Neural progenitor cell (in vitro differentiated cells): ENCODE results near the gene JAG2. TPM values are rescaled to one million over a fixed set of nuclear protein-coding genes. Genes with fewer than 3 reads are reported as not detected.

Source experiments
- DNase-seq: peaks from one replicate; pipeline ENCODE4 v3.0.0-alpha.2; 2016; ENCODE audit warnings: low spot score
- H2AFZ ChIP-seq: fragments of 200-600 bp; sonication (generic); replicated peaks from 2 replicates; pipeline ENCODE4 v1.6.1; 2016; ENCODE audit warnings: antibody characterized with exemption
- H3F3A ChIP-seq: fragments of 200-600 bp; sonication (generic); 2 replicates; pipeline ENCODE4 v1.6.1; 2016; ENCODE audit warnings: antibody characterized with exemption, low read depth
- H3K27ac ChIP-seq: fragments of 200-600 bp; sonication (generic); 2 replicates; pipeline ENCODE4 v1.5.1; 2016; ENCODE audit warnings: mild to moderate bottlenecking
- H3K27me3 ChIP-seq: fragments of 200-600 bp; sonication (generic); 2 replicates; pipeline ENCODE4 v1.6.1; 2016; ENCODE audit warnings: mild to moderate bottlenecking, moderate library complexity
- H3K36me3 ChIP-seq: fragments of 200-600 bp; sonication (generic); 2 replicates; pipeline ENCODE4 v1.5.1; 2016
- H3K4me1 ChIP-seq: fragments of 200-600 bp; sonication (generic); 2 replicates; pipeline ENCODE4 v1.6.1; 2016; ENCODE audit warnings: mixed run types
- H3K4me2 ChIP-seq: fragments of 200-600 bp; sonication (generic); 2 replicates; pipeline ENCODE4 v1.6.1; 2016
- H3K4me3 ChIP-seq: fragments of 200-600 bp; sonication (generic); 2 replicates; pipeline ENCODE4 v1.5.1; 2016
- H3K79me2 ChIP-seq: fragments of 200-600 bp; sonication (generic); 2 replicates; pipeline ENCODE4 v1.6.1; 2016; ENCODE audit warnings: low read depth
- H3K9ac ChIP-seq: fragments of 200-600 bp; sonication (generic); 2 replicates; pipeline ENCODE4 v1.6.1; 2016
- H3K9me3 ChIP-seq: fragments of 200-600 bp; sonication (generic); 2 replicates; pipeline ENCODE4 v1.5.1; 2016; ENCODE audit warnings: low read depth
- H4K20me1 ChIP-seq: fragments of 200-600 bp; sonication (generic); 2 replicates; pipeline ENCODE4 v1.6.1; 2016; ENCODE audit warnings: low read depth
- H3K27ac Mint-ChIP-seq: 3 replicates; pipeline ENCODE4 v1.8.0; 2021; ENCODE audit warnings: mixed read lengths
- H3K27me3 Mint-ChIP-seq: 2 replicates; pipeline ENCODE4 v1.8.0; 2022; ENCODE audit warnings: low read depth, mild to moderate bottlenecking, inconsistent platforms, moderate library complexity, mixed read lengths; ENCODE audit not compliant: insufficient read depth
- H3K36me3 Mint-ChIP-seq: 3 replicates; pipeline ENCODE4 v1.8.0; 2021; ENCODE audit warnings: mixed read lengths
- H3K4me1 Mint-ChIP-seq: 3 replicates; pipeline ENCODE4 v1.8.0; 2021; ENCODE audit warnings: mixed read lengths
- H3K4me3 Mint-ChIP-seq: 3 replicates; pipeline ENCODE4 v1.8.0; 2021; ENCODE audit warnings: mild to moderate bottlenecking, moderate library complexity, mixed read lengths
- H3K9me3 Mint-ChIP-seq: 3 replicates; pipeline ENCODE4 v1.8.0; 2020; ENCODE audit warnings: mixed read lengths
- CTCF ChIP-seq: fragments of 200-600 bp; sonication (generic); IDR thresholded peaks from 2 replicates; pipeline ENCODE4 v1.5.1; 2017; ENCODE audit warnings: antibody characterized with exemption, mild to moderate bottlenecking
- EZH2 ChIP-seq: fragments of 200-600 bp; sonication (generic); IDR thresholded peaks from 2 replicates; pipeline ENCODE4 v1.6.1; 2017; ENCODE audit warnings: antibody characterized with exemption, mild to moderate bottlenecking, moderate library complexity
- EZH2phosphoT487 ChIP-seq: fragments of 200-600 bp; sonication (generic); IDR thresholded peaks from 2 replicates; pipeline ENCODE4 v1.6.1; 2017; ENCODE audit warnings: antibody characterized with exemption
- total RNA-seq: library from RNA; depleted of rRNA; stranded (reverse); fragments of >200 nt; gene quantifications from 2 replicates; pipeline ENCODE4 v1.2.3, GENCODE V29; 2015; ENCODE audit warnings: low replicate concordance

JAG2 gene
- total RNA-seq, 1 donor from 2014 or later, result 2.1 TPM

- Histone ChIP-seq H3K4me1 (no peaks in the 10 kb centered on the region), H3K9me3 (no peaks in the 10 kb centered on the region), H3F3A (peaks cover 12% of the 10 kb centered on the region), H3K79me2 (no peaks in the 10 kb centered on the region), H3K27ac (no peak overlapping the region), H3K4me2 (no peak overlapping the region), H3K27me3 (peaks cover 40% of the 10 kb centered on the region), H3K4me3 (no peak overlapping the region), H3K9ac (no peak overlapping the region), H2AFZ (no peak overlapping the region), H3K36me3 (no peaks in the 10 kb centered on the region), H4K20me1 (peaks cover 44% of the 10 kb centered on the region)
- peak overlapping the region; percentile 82 for H3K4me3 Mint-ChIP-seq
- no peak for DNase-seq
- no peaks in the 10 kb centered on the region for H3K36me3 Mint-ChIP-seq
- no peaks in the 10 kb centered on the region for H3K9me3 Mint-ChIP-seq
- peaks cover 11% of the 10 kb centered on the region for H3K27me3 Mint-ChIP-seq
- H3K27ac Mint-ChIP-seq, result no peak overlapping the region
- H3K4me1 Mint-ChIP-seq, result peaks cover 7% of the 10 kb centered on the region
- TF ChIP-seq CTCF, result no peak
- TF ChIP-seq EZH2, result no peak
- no peak for TF ChIP-seq EZH2phosphoT487
Observed at GRCh38 chr14:105169776-105170655, 1.4 kb upstream of the JAG2 start.

- Histone ChIP-seq H3K27me3 (peaks cover 40% of the 10 kb centered on the region), H3F3A (peaks cover 12% of the 10 kb centered on the region), H3K4me3 (peak overlapping the region; percentile 42), H3K79me2 (no peaks in the 10 kb centered on the region), H4K20me1 (peaks cover 44% of the 10 kb centered on the region), H3K4me1 (no peaks in the 10 kb centered on the region), H3K4me2 (peak overlapping the region; percentile 76), H3K27ac (no peak overlapping the region), H2AFZ (no peak overlapping the region), H3K36me3 (no peaks in the 10 kb centered on the region), H3K9me3 (no peaks in the 10 kb centered on the region), H3K9ac (no peak overlapping the region)
- Mint-ChIP-seq H3K27me3 (peaks cover 11% of the 10 kb centered on the region), H3K4me1 (peaks cover 7% of the 10 kb centered on the region), H3K27ac (no peak overlapping the region), H3K36me3 (no peaks in the 10 kb centered on the region), H3K9me3 (no peaks in the 10 kb centered on the region), H3K4me3 (peak overlapping the region; percentile 76)
- TF ChIP-seq EZH2phosphoT487 (no peak), CTCF (peak; percentile 78), EZH2 (peak; percentile 32)
- peak; percentile 76 for DNase-seq
Observed at GRCh38 chr14:105168979-105169507, 467 bp upstream of the JAG2 start.

- H2AFZ ChIP-seq, result peak overlapping the region; percentile 68
- H3K4me1 ChIP-seq, result peaks cover 2% of the 10 kb centered on the region
- H3K79me2 ChIP-seq, result no peaks in the 10 kb centered on the region
- no peak for TF ChIP-seq EZH2
- TF ChIP-seq EZH2phosphoT487, result no peak
- TF ChIP-seq CTCF, result no peak
- H4K20me1 ChIP-seq, result peaks cover 39% of the 10 kb centered on the region
- Mint-ChIP-seq H3K9me3 (no peaks in the 10 kb centered on the region), H3K27me3 (peaks cover 11% of the 10 kb centered on the region), H3K4me1 (peaks cover 7% of the 10 kb centered on the region), H3K36me3 (no peaks in the 10 kb centered on the region), H3K4me3 (peak overlapping the region; percentile 66), H3K27ac (no peak overlapping the region)
- H3K4me2 ChIP-seq, result peak overlapping the region; percentile 94
- H3K27ac ChIP-seq, result no peak overlapping the region
- peaks cover 40% of the 10 kb centered on the region for H3K27me3 ChIP-seq
- peak overlapping the region; percentile 55 for H3K4me3 ChIP-seq
- no peak overlapping the region for H3K9ac ChIP-seq
- peaks cover 12% of the 10 kb centered on the region for H3F3A ChIP-seq
- H3K9me3 ChIP-seq, result no peaks in the 10 kb centered on the region
- DNase-seq, result no peak
- no peaks in the 10 kb centered on the region for H3K36me3 ChIP-seq
Observed at GRCh38 chr14:105168093-105168420, 519 bp downstream of the JAG2 start.
